ACHN (cell line): ENCODE data around the gene ADAMTS10.
A peak's percentile ranks its signal among the peaks of the same experiment; 100 is the strongest.
"Not testable (repeated sequence)": the region's sequence is repeated elsewhere in the genome, so short reads cannot be mapped to it uniquely, and the experiment has no call there.

Experiments used
- DNase-seq: peaks from one replicate; pipeline ENCODE4 v3.0.0-alpha.2; 2015
- in situ Hi-C: cut with HindIII; loops from 2 replicates; pipeline ENCODE4 v1.10.0; 2017; ENCODE audit warnings: low sequenced_read_pairs, low pct_ligation_motif_present, low pct_unique_long_range_greater_than_20kb

ADAMTS10 gene

DNA sequence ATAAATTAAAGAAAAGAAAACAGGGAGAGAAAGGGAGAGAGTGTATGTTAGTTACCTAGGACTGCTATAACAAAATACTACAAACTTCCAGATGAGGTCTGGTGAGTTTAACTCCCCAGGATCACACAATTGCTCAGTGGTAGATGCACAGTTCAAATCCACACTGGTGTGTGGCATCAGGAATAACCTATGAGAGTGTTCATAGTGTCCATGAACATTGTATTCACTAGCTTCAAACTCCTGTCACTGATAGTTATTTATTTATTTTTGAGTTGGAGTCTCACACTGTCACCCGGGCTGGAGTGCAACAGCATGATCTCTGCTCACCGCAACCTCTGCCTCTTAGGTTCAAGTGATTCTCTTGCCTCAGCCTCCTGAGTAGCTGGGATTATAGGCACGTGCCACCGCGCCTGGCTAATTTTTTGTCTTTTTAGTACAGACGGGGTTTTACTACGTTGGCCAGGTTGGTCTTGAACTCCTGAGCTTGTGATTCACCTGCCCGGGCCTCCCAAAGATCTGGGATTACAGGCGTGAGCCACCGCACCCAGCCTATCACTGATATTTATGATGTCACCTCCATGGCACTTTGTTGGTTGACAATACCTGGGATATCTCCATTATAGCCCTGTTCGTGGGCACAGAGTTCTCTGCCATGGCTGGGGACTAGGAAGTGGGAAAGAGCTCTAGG lies 19.6 kb upstream of the ADAMTS10 start, which contains the start of gene NFILZ:
Gene NFILZ, plus strand, starts transcription at position 638 of the 688 bp plus-strand sequence. CDS start 46,133 bp downstream, outside the sequence.
- in situ Hi-C loops: no loop called here
- no peak for DNase-seq

GRCh38 chr19:8629184-8629583 lies 18.7 kb upstream of the ADAMTS10 start:
- in situ Hi-C loops: no loop called here
- no peak for DNase-seq

- DNase-seq: no peak
- in situ Hi-C loops: no loop called here
These were observed 16.3 kb upstream of the ADAMTS10 start for GRCh38 chr19:8626842-8627241.

- in situ Hi-C loops, DNase-seq: not testable (repeated sequence)
These were observed 12.4 kb upstream of the ADAMTS10 start for GRCh38 chr19:8622886-8623285.

GRCh38 chr19:8618751-8619150 lies 8.2 kb upstream of the ADAMTS10 start:
- DNase-seq: no peak
- in situ Hi-C loops: no loop called here

- in situ Hi-C loops: no loop called here
- no peak for DNase-seq
These were observed 7.5 kb upstream of the ADAMTS10 start for GRCh38 chr19:8617984-8618383.

GRCh38 chr19:8617325-8617724 lies 6.8 kb upstream of the ADAMTS10 start:
- DNase-seq, in situ Hi-C loops: not testable (repeated sequence)

- DNase-seq: no peak
- in situ Hi-C loops: no loop called here
These were observed 6.3 kb upstream of the ADAMTS10 start for GRCh38 chr19:8616861-8617260.

- peak; percentile 30 for DNase-seq
- in situ Hi-C loops: no loop called here
These were observed 5.5 kb upstream of the ADAMTS10 start for GRCh38 chr19:8615813-8616596.

DNA sequence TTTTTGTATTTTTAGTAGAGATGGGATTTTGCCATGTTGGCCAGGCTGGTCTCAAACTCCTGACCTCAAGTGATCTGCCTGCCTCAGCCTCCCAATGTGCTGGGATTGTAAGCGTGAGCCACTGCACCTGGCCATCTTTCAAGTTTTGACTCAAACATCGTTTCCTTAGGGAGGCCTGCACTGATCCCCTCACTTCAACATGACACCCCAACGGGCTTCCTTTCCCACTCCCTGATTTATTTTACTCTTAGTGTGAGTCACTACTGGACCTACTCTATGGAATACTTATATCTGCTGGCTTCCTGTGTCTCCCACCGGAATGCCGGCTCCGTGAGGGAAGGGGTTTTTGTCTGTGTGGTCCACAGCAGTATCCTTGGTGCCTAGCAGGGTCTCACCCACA lies 4.5 kb upstream of the ADAMTS10 start:
- DNase-seq: no peak
- in situ Hi-C loops: no loop called here

GRCh38 chr19:8614455-8614854 lies 3.9 kb upstream of the ADAMTS10 start:
- in situ Hi-C loops: no loop called here
- DNase-seq: no peak

DNA sequence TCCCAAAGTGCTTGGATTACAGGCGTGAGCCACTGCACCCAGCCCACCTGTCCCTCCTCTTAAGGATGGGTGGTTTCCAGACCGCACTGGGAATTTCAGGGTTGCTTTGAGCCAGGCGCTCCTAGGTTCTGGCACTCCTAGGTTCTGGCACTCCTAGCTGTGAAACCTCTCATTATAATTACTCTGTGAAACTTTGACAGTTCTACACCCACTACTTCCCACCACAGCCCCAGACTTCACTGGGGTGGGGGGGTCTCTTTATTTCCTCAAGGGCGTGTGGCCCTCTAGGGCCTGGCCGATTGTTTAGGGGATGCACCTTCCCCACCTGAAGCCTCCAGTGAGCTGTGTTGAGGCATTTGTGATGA lies 2.3 kb upstream of the ADAMTS10 start:
- in situ Hi-C loops: no loop called here
- DNase-seq: no peak

DNA sequence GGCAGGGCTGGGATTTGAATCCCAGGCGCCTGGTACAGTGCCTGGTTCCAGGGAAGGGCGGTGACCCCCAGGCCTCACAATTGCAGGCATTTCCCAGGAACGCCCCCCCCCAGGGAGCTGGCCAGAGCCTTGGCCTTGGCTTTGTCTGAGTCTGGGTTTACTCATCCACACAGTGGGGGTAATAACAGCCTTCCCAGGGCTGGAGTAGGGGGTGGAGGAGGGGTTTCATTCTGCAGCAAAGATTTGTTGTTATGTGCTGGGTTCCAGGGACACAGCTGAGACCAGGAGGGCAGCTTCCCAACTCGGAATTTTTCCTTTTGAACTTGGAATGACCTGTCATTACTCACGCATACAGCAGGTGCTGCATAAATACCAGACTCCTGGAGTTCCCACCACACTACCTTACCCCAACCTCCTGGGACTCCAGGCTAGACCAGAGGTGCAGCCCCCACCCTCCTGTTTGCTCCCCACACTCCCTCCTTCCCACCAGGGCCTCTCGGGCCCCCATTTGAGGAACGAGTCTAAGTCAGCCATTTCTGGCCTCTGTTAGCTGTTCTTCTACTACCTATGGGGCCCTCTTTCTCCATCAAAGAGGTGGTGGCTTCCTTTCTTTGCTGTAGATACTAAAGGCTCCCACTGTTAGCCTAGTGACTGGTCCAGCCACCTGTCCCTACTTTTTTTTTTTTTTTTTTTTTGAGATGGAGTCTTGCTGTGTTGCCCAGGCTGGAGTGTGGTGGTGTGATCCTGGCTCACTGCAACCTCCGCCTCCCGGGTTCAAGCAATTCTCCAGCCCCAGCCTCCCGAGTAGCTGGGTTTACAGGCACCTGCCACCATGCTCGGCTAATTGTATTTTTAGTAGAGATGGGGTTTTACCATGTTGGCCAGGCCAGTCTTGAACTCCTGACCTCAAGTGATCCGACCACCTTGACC lies 1.6 kb upstream of the ADAMTS10 start:
- in situ Hi-C loops: no loop called here
- DNase-seq: no peak

GRCh38 chr19:8611391-8611876 lies 919 bp upstream of the ADAMTS10 start:
- in situ Hi-C loops: no loop called here
- DNase-seq: no peak

DNA sequence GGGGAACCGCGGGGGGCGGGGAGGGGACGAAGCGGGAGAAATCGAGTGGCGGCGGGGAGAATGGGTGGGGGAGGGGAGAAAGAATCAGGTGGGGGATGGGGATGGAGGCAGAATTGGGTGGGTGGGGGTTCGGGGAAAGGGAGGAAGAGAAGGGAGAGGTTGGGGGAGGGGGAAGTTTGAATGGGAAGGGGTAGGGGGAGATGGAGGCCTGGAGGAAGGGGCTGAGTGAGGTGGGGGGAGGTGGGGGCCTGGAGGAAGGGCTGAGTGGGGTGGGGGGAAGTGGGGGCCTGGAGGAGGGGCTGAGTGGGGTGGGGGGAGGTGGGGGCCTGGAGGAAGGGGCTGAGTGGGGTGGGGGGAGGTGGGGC lies 403 bp upstream of the ADAMTS10 start:
- in situ Hi-C loops: no loop called here
- DNase-seq: no peak

DNA sequence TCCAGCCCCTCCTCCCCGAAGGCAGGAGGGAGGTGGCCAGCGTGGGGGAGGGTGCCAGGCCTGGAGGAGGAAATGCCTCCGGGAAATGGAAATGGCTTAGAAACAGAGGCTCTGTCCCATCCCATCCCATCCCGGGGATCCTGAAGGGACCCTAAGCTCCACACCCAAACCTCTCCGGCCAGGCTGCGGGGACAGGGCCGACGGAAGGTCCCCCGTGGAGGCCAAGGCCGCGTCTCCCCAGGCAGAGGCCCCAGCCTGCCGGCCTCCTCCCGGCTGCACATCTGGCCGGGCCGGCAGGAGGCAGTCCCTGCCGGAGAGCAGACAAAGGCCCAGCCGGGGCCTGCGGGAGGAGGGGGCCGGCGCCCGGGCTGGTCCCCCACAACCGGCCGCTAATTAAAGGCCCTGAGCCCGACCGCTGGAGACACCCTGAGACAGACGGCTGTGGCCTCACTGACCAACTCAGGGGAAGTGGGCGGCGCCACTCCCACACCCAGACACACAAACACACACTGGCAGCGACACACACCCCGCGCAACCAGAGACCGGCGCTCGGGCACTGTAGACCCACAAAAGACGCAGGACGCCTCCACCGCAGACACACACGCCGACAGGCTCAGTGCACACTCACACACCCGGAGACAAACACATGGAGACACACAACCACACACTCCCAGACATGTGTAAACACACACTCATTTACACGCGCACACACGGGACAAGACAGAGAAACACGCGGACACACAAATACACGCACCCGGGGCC lies 1.1 kb downstream of the ADAMTS10 start:
- in situ Hi-C loops: no loop called here
- DNase-seq: no peak

DNA sequence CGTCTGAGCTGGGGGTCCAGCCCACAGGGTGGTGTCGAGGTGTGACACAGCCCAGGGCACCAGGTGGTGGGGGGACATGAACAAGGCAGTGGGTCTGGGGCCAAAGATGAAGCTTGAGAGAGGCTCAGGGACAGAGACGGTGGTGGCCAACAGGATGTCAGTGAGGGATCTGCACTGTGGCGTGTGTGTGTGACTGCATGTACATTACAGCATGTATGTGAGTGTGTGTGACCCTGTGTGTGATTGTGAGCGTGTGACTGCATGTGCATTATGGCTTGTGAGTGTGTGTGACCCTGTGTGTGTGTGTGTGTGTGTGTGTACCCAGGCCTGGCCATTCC lies 1.6 kb downstream of the ADAMTS10 start:
- in situ Hi-C loops: no loop called here
- no peak for DNase-seq

- in situ Hi-C loops: no loop called here
- DNase-seq: no peak
These were observed 3.1 kb downstream of the ADAMTS10 start for GRCh38 chr19:8607386-8607785.
